SU-DHL-6 (cell line): ENCODE results near the gene COX11.

Experiments
- EZH2phosphoT487 ChIP-seq: fragments of 200-600 bp; sonication (generic), shearing (Covaris generic); conservative IDR thresholded peaks from 2 replicates; pipeline ENCODE4 v1.6.1; 2018; ENCODE audit warnings: mild to moderate bottlenecking, antibody characterized with exemption, low read length, moderate library complexity, mixed read lengths
- TF ChIP-seq, protein P1 (sequence below): fragments of 200-600 bp; sonication (generic); IDR thresholded peaks from one replicate; pipeline ENCODE4 v1.5.1; 2017; ENCODE audit warnings: antibody characterized with exemption, mild to moderate bottlenecking, low read length, moderate library complexity; ENCODE audit not compliant: insufficient read depth, poor library complexity, severe bottlenecking

DNA sequence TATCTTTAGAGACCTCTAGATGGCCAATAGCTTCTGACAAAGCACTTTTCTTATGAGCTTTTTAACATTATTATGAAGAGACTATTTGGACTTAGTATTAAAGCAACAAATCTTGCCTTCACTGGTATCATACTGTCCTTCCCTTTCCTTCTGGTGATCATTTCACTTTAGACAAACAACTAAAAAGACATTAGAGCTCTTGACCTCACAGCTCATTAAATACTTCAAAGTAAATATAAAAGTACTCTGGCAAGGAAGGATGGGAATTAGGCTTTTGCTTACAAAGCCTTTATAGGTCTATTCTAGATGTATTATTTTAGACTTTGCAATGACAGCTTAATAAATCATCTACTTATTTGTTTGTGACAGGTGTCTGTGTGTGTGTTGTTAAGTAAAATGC lies 11.2 kb upstream of the COX11 start:
- TF ChIP-seq, protein P1, sequence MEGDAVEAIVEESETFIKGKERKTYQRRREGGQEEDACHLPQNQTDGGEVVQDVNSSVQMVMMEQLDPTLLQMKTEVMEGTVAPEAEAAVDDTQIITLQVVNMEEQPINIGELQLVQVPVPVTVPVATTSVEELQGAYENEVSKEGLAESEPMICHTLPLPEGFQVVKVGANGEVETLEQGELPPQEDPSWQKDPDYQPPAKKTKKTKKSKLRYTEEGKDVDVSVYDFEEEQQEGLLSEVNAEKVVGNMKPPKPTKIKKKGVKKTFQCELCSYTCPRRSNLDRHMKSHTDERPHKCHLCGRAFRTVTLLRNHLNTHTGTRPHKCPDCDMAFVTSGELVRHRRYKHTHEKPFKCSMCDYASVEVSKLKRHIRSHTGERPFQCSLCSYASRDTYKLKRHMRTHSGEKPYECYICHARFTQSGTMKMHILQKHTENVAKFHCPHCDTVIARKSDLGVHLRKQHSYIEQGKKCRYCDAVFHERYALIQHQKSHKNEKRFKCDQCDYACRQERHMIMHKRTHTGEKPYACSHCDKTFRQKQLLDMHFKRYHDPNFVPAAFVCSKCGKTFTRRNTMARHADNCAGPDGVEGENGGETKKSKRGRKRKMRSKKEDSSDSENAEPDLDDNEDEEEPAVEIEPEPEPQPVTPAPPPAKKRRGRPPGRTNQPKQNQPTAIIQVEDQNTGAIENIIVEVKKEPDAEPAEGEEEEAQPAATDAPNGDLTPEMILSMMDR: no peak
- TF ChIP-seq EZH2phosphoT487: no peak
